Fibroblast of mammary gland (primary cell): ENCODE data around the gene LDLRAD4.

Experiments
- DNase-seq: peaks from one replicate; pipeline ENCODE4 v3.0.0-alpha.2; 2010; ENCODE audit warnings: low read depth
- H3K4me3 ChIP-seq: 2 replicates; pipeline ENCODE4 v1.5.1; 2011; ENCODE audit warnings: low read depth, mild to moderate bottlenecking, low read length, moderate library complexity; ENCODE audit not compliant: control insufficient read depth
- CTCF ChIP-seq: conservative IDR thresholded peaks from 2 replicates; pipeline ENCODE4 v1.5.1; 2011; ENCODE audit warnings: low read depth, low read length, inconsistent platforms; ENCODE audit not compliant: control insufficient read depth, insufficient read depth

LDLRAD4 gene

DNA sequence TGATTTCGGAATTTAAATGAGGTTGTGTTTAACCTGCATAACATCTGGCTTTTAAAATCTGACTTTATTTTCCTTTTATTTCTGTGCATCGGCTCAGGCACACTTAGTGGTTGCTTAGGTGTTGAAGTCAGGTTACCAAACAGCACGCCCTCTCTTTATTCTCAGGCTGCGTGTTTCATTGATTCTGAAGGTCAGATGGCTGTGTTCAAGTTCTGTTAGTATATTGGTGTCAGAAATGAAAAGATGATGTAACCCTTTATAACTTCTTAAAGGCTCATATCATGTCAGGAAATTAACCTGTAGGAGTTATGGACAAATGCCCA is 246.5 kb downstream of the LDLRAD4 start:
- H3K4me3 ChIP-seq, result no peak overlapping the region
- no peak for TF ChIP-seq CTCF
- DNase-seq, result no peak

- TF ChIP-seq CTCF, result no peak
- H3K4me3 ChIP-seq, result no peak overlapping the region
- no peak for DNase-seq
Observed at GRCh38 chr18:13465476-13465875, 246.9 kb downstream of the LDLRAD4 start.

GRCh38 chr18:13470516-13471197 is 252.1 kb downstream of the LDLRAD4 start:
- H3K4me3 ChIP-seq, result no peak overlapping the region
- TF ChIP-seq CTCF, result no peak
- DNase-seq, result no peak

GRCh38 chr18:13471198-13471845 is 252.8 kb downstream of the LDLRAD4 start:
- no peak for TF ChIP-seq CTCF
- DNase-seq, result no peak

DNA sequence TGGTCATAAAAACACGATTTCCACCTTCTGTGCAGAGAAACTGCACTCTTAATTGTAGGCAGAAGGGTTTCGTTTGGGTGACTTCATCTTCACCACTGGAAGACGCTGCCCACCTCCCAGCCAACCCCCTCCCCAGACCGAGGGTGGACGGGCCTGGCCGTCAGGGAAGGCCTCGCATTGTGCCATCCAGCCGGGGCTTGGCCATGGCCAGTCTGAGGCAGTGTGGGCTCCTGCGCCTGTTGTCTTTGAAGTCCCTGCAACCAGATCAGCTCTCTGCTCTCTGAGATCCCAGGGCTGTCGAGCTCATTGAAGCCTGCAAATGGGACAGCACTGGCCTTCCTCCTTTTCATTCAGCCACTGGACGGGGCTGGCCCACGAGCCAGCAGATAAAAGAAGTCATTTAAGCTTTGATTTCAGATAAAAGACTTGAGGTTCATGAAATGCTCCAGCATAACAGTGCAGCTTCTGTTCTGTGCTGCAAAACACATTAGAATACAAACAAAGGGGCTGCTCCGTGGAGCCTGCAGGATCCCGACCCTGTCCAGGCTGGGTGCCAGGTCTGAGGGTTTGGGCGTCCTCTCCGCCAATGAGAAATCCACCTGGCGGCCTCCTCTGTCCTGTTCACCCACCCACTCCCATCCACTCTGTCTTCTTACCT is 253.5 kb downstream of the LDLRAD4 start:
- TF ChIP-seq CTCF, result no peak
- no peak for DNase-seq
- H3K4me3 ChIP-seq, result no peak overlapping the region

More at GRCh38 chr18:13471198-13471845, 252.8 kb downstream of the LDLRAD4 start:
- H3K4me3 ChIP-seq, result no peak overlapping the region

DNA sequence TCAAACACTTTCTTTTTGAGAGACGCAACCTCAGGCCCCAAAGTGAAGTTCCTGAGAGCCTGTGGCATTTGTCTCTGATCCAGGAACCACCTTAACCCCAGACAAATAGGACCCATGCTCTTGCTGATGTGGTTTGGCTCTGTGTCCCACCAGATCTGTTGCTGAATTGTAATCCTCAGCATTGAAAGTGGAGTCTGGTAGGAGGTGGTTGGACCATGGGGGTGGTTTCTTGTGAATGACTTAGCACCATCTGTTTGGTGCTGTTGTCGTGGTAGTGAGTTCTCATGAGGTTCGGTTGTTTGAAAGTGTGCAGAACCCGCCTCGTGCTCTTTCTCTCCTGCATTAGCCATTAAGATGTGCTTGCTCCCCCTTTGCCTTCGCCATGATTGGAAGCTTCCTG is 255.2 kb downstream of the LDLRAD4 start:
- TF ChIP-seq CTCF, result no peak
- H3K4me3 ChIP-seq, result no peak overlapping the region
- DNase-seq, result no peak
